ENCODE results near the gene SHANK1.
"Not testable (repeated sequence)": the region's sequence is repeated elsewhere in the genome, so short reads cannot be mapped to it uniquely, and the experiment has no call there.

Gene SHANK1

GRCh38 chr19:50632151-50632835, 87.3 kb downstream of the SHANK1 start:
- no peak for DNase-seq

DNA sequence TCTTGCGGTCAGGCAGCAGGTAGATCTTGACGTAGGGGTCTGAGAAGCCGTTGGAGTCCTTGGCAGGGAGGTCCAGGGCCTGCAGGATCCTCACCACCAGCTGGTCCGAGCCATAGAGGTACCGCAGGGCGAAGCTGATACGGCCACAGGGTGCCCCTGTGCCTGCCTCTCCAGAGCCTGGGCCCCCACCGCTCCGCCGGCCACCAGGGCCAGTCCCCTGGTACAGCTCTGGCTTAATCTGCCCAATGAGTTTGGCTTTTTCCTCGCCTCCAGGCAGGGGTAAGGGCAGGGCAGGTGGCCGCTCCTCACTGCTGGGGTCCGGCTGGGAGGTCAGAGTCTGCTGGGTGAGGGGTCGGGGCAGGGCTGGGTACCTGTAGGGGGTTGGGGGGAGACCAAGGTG, 89.8 kb downstream of the SHANK1 start:
- DNase-seq: no peak

DNA sequence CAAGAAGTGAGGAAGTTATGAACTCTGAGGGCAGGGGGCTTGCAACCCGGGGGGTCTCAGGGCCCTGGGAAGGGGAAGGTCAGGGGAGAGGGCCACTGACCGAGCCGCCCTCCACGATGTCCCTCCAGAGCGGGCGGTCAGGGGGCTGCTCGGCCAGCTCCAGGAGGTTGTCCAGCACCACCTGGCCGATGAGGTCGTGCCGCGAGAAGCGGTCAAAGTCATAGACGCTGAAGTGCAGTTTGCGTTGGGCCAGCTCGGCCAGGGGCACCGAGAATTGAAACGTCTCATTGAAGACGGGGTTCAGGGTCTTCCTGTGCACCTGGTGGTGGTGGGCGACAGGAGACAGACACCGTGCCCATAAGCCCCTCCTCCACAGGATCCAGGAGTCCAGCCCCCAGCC, 90.4 kb downstream of the SHANK1 start:
- DNase-seq: no peak

DNA sequence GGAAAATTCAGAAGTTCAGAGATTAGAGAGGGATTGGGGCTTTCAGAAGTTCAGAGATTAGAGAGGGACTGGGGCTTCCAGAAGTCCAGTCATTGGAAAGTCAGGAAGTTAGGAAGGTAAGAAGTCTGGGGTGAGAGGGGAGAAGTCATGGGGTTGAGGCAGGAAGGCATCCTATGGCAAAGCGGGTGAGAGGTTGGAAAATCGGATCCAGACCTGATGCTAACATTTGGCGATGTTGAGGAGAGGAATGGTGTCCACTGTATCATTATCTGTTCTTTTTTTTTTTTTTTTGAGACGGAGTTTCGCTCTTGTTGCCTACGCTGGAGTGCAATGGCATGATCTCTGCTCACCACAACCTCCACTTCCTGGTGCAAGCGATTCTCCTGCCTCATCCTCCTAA, 91.1 kb downstream of the SHANK1 start:
- DNase-seq: no peak

DNA sequence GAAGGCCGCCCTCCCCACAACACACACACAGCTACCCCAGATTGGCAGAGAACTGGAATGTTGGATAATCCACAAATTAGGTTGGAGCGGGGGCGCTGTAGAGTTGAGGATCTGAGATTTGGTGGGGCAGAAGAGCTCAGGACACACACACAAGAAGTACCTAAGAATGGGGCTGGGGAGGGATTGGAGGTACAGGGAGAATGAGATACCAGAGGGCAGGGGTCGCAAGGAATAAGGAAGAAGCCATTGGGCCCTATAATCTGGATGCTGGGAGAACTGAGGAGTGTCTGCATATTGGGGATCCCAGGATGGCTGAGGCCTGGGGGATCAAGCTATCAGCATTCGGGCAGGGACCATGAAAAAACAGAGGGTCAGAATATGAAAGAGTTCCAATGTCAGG, 91.5 kb downstream of the SHANK1 start:
- no peak for DNase-seq

GRCh38 chr19:50626795-50627194, 92.8 kb downstream of the SHANK1 start:
- no peak for DNase-seq

DNA sequence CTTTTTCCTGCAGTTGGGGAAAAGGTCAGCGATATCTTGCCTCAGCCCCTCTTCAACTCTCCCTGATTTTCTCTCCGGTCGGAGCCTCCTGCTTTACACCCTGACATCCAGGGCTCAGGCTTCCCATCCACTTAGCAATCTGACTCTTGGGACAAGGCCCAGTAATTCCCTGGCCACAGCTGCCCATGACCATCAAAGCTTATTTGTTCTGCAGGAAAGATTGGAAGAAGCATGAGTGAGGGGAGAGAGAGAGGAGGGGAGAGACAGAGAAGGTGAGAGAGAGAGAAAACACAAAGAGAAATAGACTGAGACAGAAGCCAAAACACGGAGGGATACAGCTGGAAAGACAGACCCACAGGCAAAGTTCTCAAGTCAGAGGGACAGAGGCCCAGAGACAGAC, 93.6 kb downstream of the SHANK1 start:
- no peak for DNase-seq

DNA sequence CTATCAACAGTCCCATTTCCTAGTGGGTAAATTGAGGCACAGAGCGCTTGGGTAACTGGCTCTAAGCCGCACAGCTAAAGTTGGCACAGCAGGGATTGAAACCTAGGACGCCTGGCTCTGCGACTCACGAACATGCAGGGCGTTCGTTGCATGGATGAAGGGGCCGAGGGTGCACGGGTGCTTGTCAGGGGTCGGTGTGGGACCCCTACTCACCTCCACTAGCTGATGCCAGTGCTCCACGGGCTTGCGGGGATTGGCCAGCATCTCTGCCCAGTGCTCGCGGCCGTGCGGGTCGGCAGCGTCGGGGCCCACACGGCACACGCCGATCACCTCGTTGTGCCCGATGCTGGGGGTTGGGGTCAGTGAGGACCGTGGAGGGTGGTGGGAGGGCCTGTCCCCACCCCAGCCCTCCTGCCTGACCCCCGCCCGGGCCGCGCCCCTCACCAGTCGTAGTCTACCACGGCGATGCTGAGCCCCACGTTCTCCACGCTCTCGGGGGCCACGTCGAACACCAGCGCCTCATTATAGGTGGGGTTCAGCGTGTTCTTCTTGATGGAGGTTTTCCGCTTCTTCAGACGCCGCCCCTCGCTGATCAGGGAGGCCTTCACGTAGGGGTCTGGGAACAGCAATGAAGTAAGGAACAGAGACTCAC, 94.5 kb downstream of the SHANK1 start:
- no peak for DNase-seq

GRCh38 chr19:50620394-50620906, 99.2 kb downstream of the SHANK1 start:
- DNase-seq: not testable (repeated sequence)

DNA sequence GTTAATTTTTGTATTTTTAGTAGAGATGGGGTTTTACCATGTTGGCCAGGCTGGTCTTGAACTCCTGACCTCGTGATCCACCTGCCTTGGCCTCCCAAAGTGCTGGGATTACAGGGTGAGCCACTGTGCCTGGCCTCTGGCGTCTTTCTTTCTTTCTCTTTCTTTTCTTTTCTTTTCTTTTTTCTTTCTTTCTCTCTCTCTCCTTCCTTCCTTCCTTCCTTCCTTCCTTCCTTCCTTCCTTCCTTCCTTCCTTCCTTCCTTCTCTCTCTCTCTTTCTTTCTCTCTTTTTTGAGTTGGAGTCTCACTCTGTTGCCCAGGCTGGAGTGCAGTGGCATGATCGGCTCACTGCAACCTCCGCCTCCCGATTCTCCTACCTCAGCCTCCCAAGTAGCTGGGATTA, 100.4 kb downstream of the SHANK1 start:
- DNase-seq: not testable (repeated sequence)

GRCh38 chr19:50618379-50618778, 101.2 kb downstream of the SHANK1 start:
- not testable (repeated sequence) for DNase-seq

- not testable (repeated sequence) for DNase-seq
Measured at GRCh38 chr19:50612504-50613404, 106.8 kb downstream of the SHANK1 start.

Measured in inflammatory macrophage (primary cell).